ENCODE results near the gene EID1. TPM values are rescaled to one million over a fixed set of nuclear protein-coding genes. Genes with fewer than 3 reads are reported as not detected.

The EID1 gene
- total and polyA plus RNA-seq, 7 donors: 88.7 to 343 (median 291) TPM

- intact Hi-C loops (cut with DNase I): no loop called here
- H3K27me3 ChIP-seq: peaks cover 0 to 2% (median 0%) of the 10 kb centered on the region in 3 donors
- 45 to 46% methylated on average over 4 of the region's 4 CpGs for WGBS, 2 donors
- H3K4me3 ChIP-seq: peak overlapping the region in 1 of 4 donors; percentile 32
- H3K9me3 ChIP-seq: no peaks in the 10 kb centered on the region
- H3K27ac ChIP-seq: peak overlapping the region; percentile 56 to 69 (median 66)
- H3K36me3 ChIP-seq: no peaks in the 10 kb centered on the region
- TF ChIP-seq, protein P1, sequence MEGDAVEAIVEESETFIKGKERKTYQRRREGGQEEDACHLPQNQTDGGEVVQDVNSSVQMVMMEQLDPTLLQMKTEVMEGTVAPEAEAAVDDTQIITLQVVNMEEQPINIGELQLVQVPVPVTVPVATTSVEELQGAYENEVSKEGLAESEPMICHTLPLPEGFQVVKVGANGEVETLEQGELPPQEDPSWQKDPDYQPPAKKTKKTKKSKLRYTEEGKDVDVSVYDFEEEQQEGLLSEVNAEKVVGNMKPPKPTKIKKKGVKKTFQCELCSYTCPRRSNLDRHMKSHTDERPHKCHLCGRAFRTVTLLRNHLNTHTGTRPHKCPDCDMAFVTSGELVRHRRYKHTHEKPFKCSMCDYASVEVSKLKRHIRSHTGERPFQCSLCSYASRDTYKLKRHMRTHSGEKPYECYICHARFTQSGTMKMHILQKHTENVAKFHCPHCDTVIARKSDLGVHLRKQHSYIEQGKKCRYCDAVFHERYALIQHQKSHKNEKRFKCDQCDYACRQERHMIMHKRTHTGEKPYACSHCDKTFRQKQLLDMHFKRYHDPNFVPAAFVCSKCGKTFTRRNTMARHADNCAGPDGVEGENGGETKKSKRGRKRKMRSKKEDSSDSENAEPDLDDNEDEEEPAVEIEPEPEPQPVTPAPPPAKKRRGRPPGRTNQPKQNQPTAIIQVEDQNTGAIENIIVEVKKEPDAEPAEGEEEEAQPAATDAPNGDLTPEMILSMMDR (IDR thresholded peaks at IDR 0.05): no peak
- TF ChIP-seq POLR2AphosphoS5 (IDR thresholded peaks at IDR 0.05) (no peak), POLR2A (IDR thresholded peaks at IDR 0.05) (no peak), EP300 (IDR thresholded peaks at IDR 0.05) (no peak)
- no peak for DNase-seq
- no peaks in the 10 kb centered on the region for H3K4me1 ChIP-seq
Measured at GRCh38 chr15:48898032-48898431, 20.1 kb downstream of the EID1 start.

GRCh38 chr15:48898446-48898845, 20.5 kb downstream of the EID1 start:
- intact Hi-C loops (cut with DNase I): no loop called here
- Histone ChIP-seq H3K27ac (peak overlapping the region; percentile 56 to 69 (median 66)), H3K4me1 (no peaks in the 10 kb centered on the region), H3K36me3 (no peaks in the 10 kb centered on the region), H3K9me3 (no peaks in the 10 kb centered on the region), H3K4me3 (no peak overlapping the region), H3K27me3 (peaks cover 0 to 2% (median 0%) of the 10 kb centered on the region in 3 donors)
- WGBS, 2 donors: 61 to 63% methylated on average over 2 of the region's 2 CpGs
- DNase-seq: no peak
- TF ChIP-seq POLR2A (IDR thresholded peaks at IDR 0.05) (no peak), POLR2AphosphoS5 (IDR thresholded peaks at IDR 0.05) (no peak), EP300 (IDR thresholded peaks at IDR 0.05) (no peak)
- TF ChIP-seq, protein P1 (IDR thresholded peaks at IDR 0.05): no peak

- no peaks in the 10 kb centered on the region for H3K9me3 ChIP-seq
- TF ChIP-seq POLR2AphosphoS5 (IDR thresholded peaks at IDR 0.05) (no peak), EP300 (IDR thresholded peaks at IDR 0.05) (no peak), POLR2A (IDR thresholded peaks at IDR 0.05) (no peak)
- TF ChIP-seq, protein P1 (IDR thresholded peaks at IDR 0.05): no peak
- H3K4me1 ChIP-seq: no peaks in the 10 kb centered on the region
- DNase-seq: no peak
- H3K36me3 ChIP-seq: no peaks in the 10 kb centered on the region
- no peak overlapping the region for H3K4me3 ChIP-seq
- no peak overlapping the region for H3K27ac ChIP-seq
- intact Hi-C loops (cut with DNase I): no loop called here
- WGBS, 2 donors: 89 to 92% methylated on average over 4 of the region's 4 CpGs
- H3K27me3 ChIP-seq: peaks cover 0 to 2% (median 0%) of the 10 kb centered on the region in 3 donors
Measured at GRCh38 chr15:48899793-48900192, 21.9 kb downstream of the EID1 start.

GRCh38 chr15:48904758-48905157, 26.8 kb downstream of the EID1 start:
- no peaks in the 10 kb centered on the region for H3K27me3 ChIP-seq
- no peak for DNase-seq
- no peak overlapping the region for H3K27ac ChIP-seq
- intact Hi-C loops (cut with DNase I): no loop called here
- TF ChIP-seq POLR2AphosphoS5 (IDR thresholded peaks at IDR 0.05) (no peak), EP300 (IDR thresholded peaks at IDR 0.05) (no peak), POLR2A (IDR thresholded peaks at IDR 0.05) (no peak)
- TF ChIP-seq, protein P1 (IDR thresholded peaks at IDR 0.05): no peak
- H3K4me3 ChIP-seq: no peak overlapping the region
- H3K9me3 ChIP-seq: no peaks in the 10 kb centered on the region
- WGBS, 2 donors: 87 to 92% methylated on average over 4 of the region's 4 CpGs
- H3K36me3 ChIP-seq: no peaks in the 10 kb centered on the region
- H3K4me1 ChIP-seq: no peaks in the 10 kb centered on the region

DNA sequence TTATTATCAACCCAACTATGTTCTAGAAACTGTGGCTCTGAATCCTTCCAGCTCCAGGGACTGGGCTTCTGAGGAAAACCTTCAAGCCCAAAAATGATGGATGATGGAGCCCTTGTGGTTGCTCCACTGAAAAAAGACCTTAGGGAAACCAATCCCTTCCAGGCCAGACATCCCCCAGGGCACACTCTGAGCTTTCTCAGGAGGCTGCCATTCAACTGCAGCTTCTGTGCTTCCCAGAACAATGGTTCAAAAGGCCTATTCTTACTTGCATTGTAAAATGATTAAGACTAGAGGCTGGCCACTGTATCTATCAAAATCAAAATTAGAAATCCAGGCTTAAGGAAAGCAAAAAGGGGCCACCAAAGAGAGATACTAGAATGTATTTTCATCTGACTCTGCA, 27.3 kb downstream of the EID1 start:
- no peak overlapping the region for H3K27ac ChIP-seq
- intact Hi-C loops (cut with DNase I): no loop called here
- H3K4me1 ChIP-seq: no peaks in the 10 kb centered on the region
- H3K4me3 ChIP-seq: no peak overlapping the region
- no peaks in the 10 kb centered on the region for H3K36me3 ChIP-seq
- no peaks in the 10 kb centered on the region for H3K27me3 ChIP-seq
- H3K9me3 ChIP-seq: no peaks in the 10 kb centered on the region
- DNase-seq: no peak
- TF ChIP-seq, protein P1 (IDR thresholded peaks at IDR 0.05): no peak
- TF ChIP-seq POLR2A (IDR thresholded peaks at IDR 0.05) (no peak), EP300 (IDR thresholded peaks at IDR 0.05) (no peak), POLR2AphosphoS5 (IDR thresholded peaks at IDR 0.05) (no peak)

Data from sigmoid colon (tissue), 7 donors.